ENCODE results near the gene ALDH1A1.

ALDH1A1 gene

GRCh38 chr9:72952914-72953313, at the start of gene ALDH1A1:
TSS of gene ALDH1A1 (minus strand) at chr9:72953053. CDS start at chr9:72953000, 53 bp downstream.
- DNase-seq (ENCODE audit: low read depth in 2 of 3, low spot score in 1 of 3) = no peak

GRCh38 chr9:73001860-73002259, 49.0 kb upstream of the ALDH1A1 start:
- no peak for DNase-seq (ENCODE audit: low read depth in 2 of 3, low spot score in 1 of 3)

- DNase-seq (ENCODE audit: low read depth in 2 of 3, low spot score in 1 of 3) = no peak
Measured at GRCh38 chr9:72998363-72998762, 45.5 kb upstream of the ALDH1A1 start.

- DNase-seq (ENCODE audit: low read depth in 2 of 3, low spot score in 1 of 3) = no peak
Measured at GRCh38 chr9:72997387-72997995, 44.6 kb upstream of the ALDH1A1 start.

GRCh38 chr9:72996684-72997314, 43.9 kb upstream of the ALDH1A1 start:
- DNase-seq (ENCODE audit: low read depth in 2 of 3, low spot score in 1 of 3) = no peak

- no peak for DNase-seq (ENCODE audit: low read depth in 2 of 3, low spot score in 1 of 3)
Measured at GRCh38 chr9:72996114-72996513, 43.3 kb upstream of the ALDH1A1 start.

GRCh38 chr9:72995131-72996024, 42.5 kb upstream of the ALDH1A1 start:
- DNase-seq (ENCODE audit: low read depth in 2 of 3, low spot score in 1 of 3) = no peak

GRCh38 chr9:72991772-72992171, 38.9 kb upstream of the ALDH1A1 start:
- no peak for DNase-seq (ENCODE audit: low read depth in 2 of 3, low spot score in 1 of 3)

GRCh38 chr9:72990397-72991182, 37.7 kb upstream of the ALDH1A1 start:
- DNase-seq (ENCODE audit: low read depth in 2 of 3, low spot score in 1 of 3) = no peak

GRCh38 chr9:72986522-72987116, 33.8 kb upstream of the ALDH1A1 start:
- no peak for DNase-seq (ENCODE audit: low read depth in 2 of 3, low spot score in 1 of 3)

- DNase-seq (ENCODE audit: low read depth in 2 of 3, low spot score in 1 of 3) = no peak
Measured at GRCh38 chr9:72985746-72986145, 32.9 kb upstream of the ALDH1A1 start.

GRCh38 chr9:72984991-72985390, 32.1 kb upstream of the ALDH1A1 start:
- DNase-seq (ENCODE audit: low read depth in 2 of 3, low spot score in 1 of 3) = no peak

- no peak for DNase-seq (ENCODE audit: low read depth in 2 of 3, low spot score in 1 of 3)
Measured at GRCh38 chr9:72984226-72984947, 31.5 kb upstream of the ALDH1A1 start.

GRCh38 chr9:72983512-72984225, 30.8 kb upstream of the ALDH1A1 start:
- no peak for DNase-seq (ENCODE audit: low read depth in 2 of 3, low spot score in 1 of 3)

- DNase-seq (ENCODE audit: low read depth in 2 of 3, low spot score in 1 of 3) = no peak
Measured at GRCh38 chr9:72983056-72983455, 30.2 kb upstream of the ALDH1A1 start.

GRCh38 chr9:72982146-72982799, 29.4 kb upstream of the ALDH1A1 start:
- DNase-seq (ENCODE audit: low read depth in 2 of 3, low spot score in 1 of 3) = no peak

- no peak for DNase-seq (ENCODE audit: low read depth in 2 of 3, low spot score in 1 of 3)
Measured at GRCh38 chr9:72981433-72981832, 28.6 kb upstream of the ALDH1A1 start.

GRCh38 chr9:72980600-72981265, 27.9 kb upstream of the ALDH1A1 start:
- DNase-seq (ENCODE audit: low read depth in 2 of 3, low spot score in 1 of 3) = no peak

- DNase-seq (ENCODE audit: low read depth in 2 of 3, low spot score in 1 of 3) = no peak
Measured at GRCh38 chr9:72980183-72980582, 27.3 kb upstream of the ALDH1A1 start.
